Activated CD8-positive, alpha-beta T cell treated with anti-CD3 and anti-CD28 coated beads, Interleukin-2, amount 10 ng/mL, durations not matched to agents 7 days and 5 days (primary cell): ENCODE data around the gene SPDYE6. TPM values are rescaled to one million over a fixed set of nuclear protein-coding genes. Genes with fewer than 3 reads are reported as not detected.
"Not testable (repeated sequence)": the region's sequence is repeated elsewhere in the genome, so short reads cannot be mapped to it uniquely, and the experiment has no call there.

Source experiments
- ATAC-seq: fragments of 150-1000 bp; cut with Tn5 transposase; one replicate; pipeline ENCODE4 v1.10.0; 2021; ENCODE audit warnings: moderate library complexity
- CTCF ChIA-PET: fragments of 350-600 bp; sonication (Branson Sonifier 250); formaldehyde crosslinking; loops from one replicate; lab custom pipeline; 2021; ENCODE audit warnings: antibody characterized with exemption; lab: Charles Lee
- POLR2A ChIA-PET: fragments of 350-600 bp; sonication (Branson Sonifier 250); formaldehyde crosslinking; loops from one replicate; lab custom pipeline; 2021; ENCODE audit warnings: antibody characterized with exemption; lab: Charles Lee
- DNase-seq: peaks from one replicate; pipeline ENCODE4 v3.0.0-alpha.2; 2020
- H3K27ac Mint-ChIP-seq: one replicate; pipeline ENCODE4 v1.8.0; 2021; ENCODE audit warnings: mild to moderate bottlenecking, mixed read lengths
- H3K27me3 Mint-ChIP-seq: one replicate; pipeline ENCODE4 v1.8.0; 2021; ENCODE audit warnings: low read depth, mixed read lengths
- H3K36me3 Mint-ChIP-seq: one replicate; pipeline ENCODE4 v1.8.0; 2021; ENCODE audit warnings: low read depth, mixed read lengths
- H3K4me1 Mint-ChIP-seq: one replicate; pipeline ENCODE4 v1.8.0; 2021; ENCODE audit warnings: low read depth, mixed read lengths
- H3K4me3 Mint-ChIP-seq: one replicate; pipeline ENCODE4 v1.8.0; 2021; ENCODE audit warnings: mild to moderate bottlenecking, mixed read lengths
- H3K9me3 Mint-ChIP-seq: one replicate; pipeline ENCODE4 v1.8.0; 2022; ENCODE audit warnings: mixed read lengths; ENCODE audit not compliant: insufficient read depth
- total RNA-seq, 2 experiments: library from RNA; stranded (reverse); gene quantifications; one replicate each; pipeline ENCODE4 v1.2.3, GENCODE V29; 2021

The SPDYE6 gene, protein sequence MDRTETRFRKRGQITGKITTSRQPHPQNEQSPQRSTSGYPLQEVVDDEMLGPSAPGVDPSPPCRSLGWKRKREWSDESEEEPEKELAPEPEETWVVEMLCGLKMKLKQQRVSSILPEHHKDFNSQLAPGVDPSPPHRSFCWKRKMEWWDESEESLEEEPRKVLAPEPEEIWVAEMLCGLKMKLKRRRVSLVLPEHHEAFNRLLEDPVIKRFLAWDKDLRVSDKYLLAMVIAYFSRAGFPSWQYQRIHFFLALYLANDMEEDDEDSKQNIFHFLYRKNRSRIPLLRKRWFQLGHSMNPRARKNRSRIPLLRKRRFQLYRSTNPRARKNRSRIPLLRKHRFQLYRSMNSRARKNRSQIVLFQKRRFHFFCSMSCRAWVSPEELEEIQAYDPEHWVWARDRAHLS
- not detected for total RNA-seq

DNA sequence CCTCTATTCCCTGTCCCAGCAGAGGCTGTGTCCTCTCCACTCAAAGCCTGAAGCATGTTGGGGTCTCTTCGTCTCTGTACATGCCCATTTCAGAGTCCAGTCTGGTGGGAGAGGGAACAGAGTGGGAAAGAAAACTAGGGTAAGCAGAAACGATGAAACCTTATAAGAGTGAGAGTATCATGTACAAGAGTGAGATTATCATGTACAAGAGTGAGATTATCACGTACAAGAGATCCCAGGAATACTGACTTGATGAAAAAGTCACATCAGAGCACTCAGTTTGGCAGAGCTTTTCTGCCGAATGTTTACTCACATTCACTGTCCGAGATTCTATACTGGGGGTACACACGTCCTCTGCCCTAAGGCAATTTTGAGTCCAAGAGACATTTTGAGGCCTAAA, at the start of gene SPDYE6:
TSS of gene SPDYE6 (minus strand) at position 101 of the 400 bp plus-strand sequence. CDS start 421 bp downstream, outside the sequence.
- ATAC-seq, H3K36me3 Mint-ChIP-seq, H3K27ac Mint-ChIP-seq, H3K9me3 Mint-ChIP-seq, H3K4me1 Mint-ChIP-seq, DNase-seq, POLR2A ChIA-PET, H3K27me3 Mint-ChIP-seq, H3K4me3 Mint-ChIP-seq, CTCF ChIA-PET: not testable (repeated sequence)

DNA sequence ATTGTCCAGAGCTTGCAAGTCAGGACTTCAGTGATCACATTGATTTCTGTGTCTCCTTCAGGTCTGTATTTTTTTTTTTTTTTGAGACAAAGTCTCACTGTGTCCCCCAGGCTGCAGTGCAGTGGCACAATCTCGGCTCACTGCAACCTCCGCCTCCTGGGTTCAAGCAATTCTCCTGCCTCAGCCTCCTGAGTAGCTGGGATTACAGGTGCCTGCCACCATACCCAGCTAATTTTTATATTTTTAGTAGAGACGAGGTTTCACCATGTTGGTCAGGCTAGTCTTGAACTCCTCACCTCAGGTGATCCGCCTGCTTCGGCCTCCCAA, 48.6 kb upstream of the SPDYE6 start:
- ChIA-PET POLR2A (interaction anchor here (0.9 to 2.6 kb wide), 2 partner anchors 21 to 60 kb away, joined by 4 to 13 read pairs; partner anchors contain the start of genes ALKBH4 and LRWD1), CTCF (interaction anchor here (1.0 to 3.5 kb wide), 19 partner anchors 8 to 66 kb away, joined by 3 to 33 read pairs (median 5); partner anchors contain the start of genes ALKBH4, ORAI2 and PRKRIP1)
- not testable (repeated sequence) for DNase-seq, H3K4me3 Mint-ChIP-seq, H3K27ac Mint-ChIP-seq, H3K9me3 Mint-ChIP-seq, H3K27me3 Mint-ChIP-seq, ATAC-seq
- H3K36me3 Mint-ChIP-seq, result peaks cover 66% of the 10 kb centered on the region
- peaks cover 14% of the 10 kb centered on the region for H3K4me1 Mint-ChIP-seq

DNA sequence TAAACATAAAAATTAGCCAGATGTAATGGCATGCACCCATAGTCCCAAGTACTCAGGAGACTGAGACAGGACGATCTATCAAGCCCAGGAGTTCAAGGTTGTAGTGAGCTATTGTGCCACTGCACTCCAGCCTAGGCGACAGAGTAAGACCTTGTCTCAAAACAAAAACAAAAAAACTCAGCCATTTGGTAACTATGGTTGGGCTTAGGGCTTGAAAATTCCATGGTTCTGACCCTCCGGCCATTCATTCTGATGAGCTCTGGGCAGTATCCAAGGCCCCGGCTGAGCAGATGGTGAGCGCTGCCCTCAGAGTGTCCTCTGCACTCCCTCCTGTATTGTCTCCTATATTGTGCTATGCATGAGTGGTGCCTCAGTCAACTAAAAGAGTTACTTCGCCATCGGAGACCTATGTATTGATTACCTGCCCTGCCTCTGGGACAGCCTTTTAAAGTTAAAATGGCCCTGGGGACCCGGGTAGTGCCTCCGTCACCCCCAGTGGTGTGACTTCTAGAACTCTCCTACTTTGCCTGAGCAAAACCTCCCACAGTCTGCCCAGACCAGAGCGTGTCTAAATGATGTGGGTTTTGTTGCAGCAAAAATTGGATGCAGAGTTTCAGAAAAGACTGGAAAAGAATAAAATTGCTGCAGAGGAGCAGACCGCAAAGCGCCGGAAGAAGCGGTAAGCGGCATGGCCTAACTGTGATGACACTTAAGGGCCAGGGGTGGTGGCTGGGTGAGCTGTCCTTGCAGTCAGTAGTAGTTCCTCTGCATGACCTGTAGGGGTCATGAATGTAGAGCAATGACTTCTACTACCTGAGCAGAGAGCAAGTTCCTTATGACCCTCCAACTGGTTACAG, 48.0 kb upstream of the SPDYE6 start:
- H3K4me1 Mint-ChIP-seq, result peaks cover 14% of the 10 kb centered on the region
- DNase-seq (peak; percentile 63), ATAC-seq (peak; percentile 95)
- no peak overlapping the region for H3K4me3 Mint-ChIP-seq
- CTCF ChIA-PET, result interaction anchor here (1.0 to 3.5 kb wide), 18 partner anchors 8 to 63 kb away, joined by 3 to 33 read pairs (median 5); partner anchors contain the start of genes ALKBH4, ORAI2 and PRKRIP1
- no peaks in the 10 kb centered on the region for H3K9me3 Mint-ChIP-seq
- no peak overlapping the region for H3K27ac Mint-ChIP-seq
- no peaks in the 10 kb centered on the region for H3K27me3 Mint-ChIP-seq
- peaks cover 64% of the 10 kb centered on the region for H3K36me3 Mint-ChIP-seq
- POLR2A ChIA-PET, result interaction anchor here (0.6 to 2.6 kb wide), 3 partner anchors 22 to 61 kb away, joined by 4 to 13 read pairs (median 7); partner anchors contain the start of genes ALKBH4 and LRWD1

DNA sequence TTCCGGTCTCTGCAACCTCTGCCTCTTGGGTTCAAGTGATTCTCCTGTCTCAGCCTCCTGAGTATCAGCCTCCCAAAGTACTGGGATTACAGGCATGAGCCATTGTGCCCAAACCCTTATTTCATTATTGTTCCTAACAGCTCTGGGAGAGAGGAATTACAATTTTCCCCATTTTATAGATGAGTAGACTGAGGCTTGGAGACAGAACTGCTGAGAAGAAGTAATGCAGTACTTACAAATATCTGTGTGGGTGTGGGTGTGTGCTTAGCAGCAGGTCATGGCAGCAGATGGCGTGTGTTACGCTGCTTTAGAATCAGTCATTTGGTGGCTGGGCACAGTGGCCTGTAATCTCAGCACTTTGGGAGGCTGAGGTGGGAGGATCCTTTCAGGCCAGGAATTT, 47.3 kb upstream of the SPDYE6 start:
- no peaks in the 10 kb centered on the region for H3K9me3 Mint-ChIP-seq
- H3K27me3 Mint-ChIP-seq, result no peaks in the 10 kb centered on the region
- no peak overlapping the region for H3K4me3 Mint-ChIP-seq
- H3K36me3 Mint-ChIP-seq, result peaks cover 62% of the 10 kb centered on the region
- ATAC-seq (no peak), DNase-seq (no peak)
- CTCF ChIA-PET, result interaction anchor here (1.0 to 3.5 kb wide), 6 partner anchors 10 to 51 kb away, joined by 4 to 33 read pairs (median 5); partner anchors contain the start of gene ORAI2
- POLR2A ChIA-PET, result interaction anchor here (0.6 kb wide), 1 partner anchor 23 kb away, joined by 7 read pairs; no protein-coding TSS in a partner anchor
- H3K4me1 Mint-ChIP-seq, result peaks cover 14% of the 10 kb centered on the region
- H3K27ac Mint-ChIP-seq, result no peak overlapping the region

DNA sequence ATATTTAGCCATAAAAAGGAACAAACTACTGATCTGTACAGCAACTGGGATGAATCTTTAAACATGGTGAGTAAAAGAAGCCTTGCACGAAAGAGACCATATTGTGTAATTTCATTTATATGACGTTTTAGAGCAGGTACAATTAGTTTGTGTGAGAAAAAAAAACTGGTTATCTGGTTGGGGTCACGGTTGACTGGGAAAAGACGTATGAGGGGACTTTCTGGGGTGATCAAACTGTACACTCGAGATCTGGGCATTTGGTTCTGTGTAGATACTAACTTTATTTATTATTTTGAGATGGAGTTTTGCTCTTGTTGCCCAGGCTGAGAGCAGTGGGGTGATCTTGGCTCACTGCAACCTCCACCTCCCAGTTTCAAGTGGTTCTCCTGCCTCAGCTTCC, 44.1 kb upstream of the SPDYE6 start:
- Mint-ChIP-seq H3K4me3 (no peak overlapping the region), H3K9me3 (no peaks in the 10 kb centered on the region), H3K36me3 (peaks cover 50% of the 10 kb centered on the region), H3K4me1 (peaks cover 24% of the 10 kb centered on the region), H3K27me3 (no peaks in the 10 kb centered on the region), H3K27ac (no peak overlapping the region)
- ATAC-seq, result no peak
- ChIA-PET POLR2A (no interaction called here), CTCF (interaction anchor here (0.7 to 1.3 kb wide), 2 partner anchors 9 to 50 kb away, joined by 3 to 4 read pairs; no protein-coding TSS in a partner anchor)
- no peak for DNase-seq

DNA sequence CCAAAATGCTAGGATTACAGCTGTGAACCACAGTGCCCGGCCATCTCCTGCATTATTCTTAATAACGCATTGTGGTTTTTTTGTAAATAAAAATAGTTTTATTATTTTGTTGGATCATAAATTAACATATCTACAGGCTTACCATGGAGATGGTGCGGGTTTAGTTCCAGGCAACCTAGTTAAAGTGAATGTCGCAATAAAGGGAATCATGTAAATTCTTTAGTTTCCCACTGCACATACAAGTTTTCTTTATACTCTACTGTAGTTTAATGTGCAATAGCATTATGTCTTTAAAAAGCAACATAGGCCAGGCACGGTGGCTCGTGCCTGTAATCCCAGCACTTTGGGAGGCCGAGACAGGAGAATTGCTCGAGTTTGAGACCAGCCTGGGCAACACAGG, 42.3 kb upstream of the SPDYE6 start:
- H3K4me1 Mint-ChIP-seq, result peaks cover 18% of the 10 kb centered on the region
- POLR2A ChIA-PET, result no interaction called here
- no peak for DNase-seq
- CTCF ChIA-PET, result interaction anchor here (1.1 to 2.0 kb wide), 2 partner anchors 12 to 27 kb away, joined by 4 to 8 read pairs; no protein-coding TSS in a partner anchor
- H3K36me3 Mint-ChIP-seq, result peaks cover 41% of the 10 kb centered on the region
- no peaks in the 10 kb centered on the region for H3K9me3 Mint-ChIP-seq
- no peak overlapping the region for H3K27ac Mint-ChIP-seq
- no peak overlapping the region for H3K4me3 Mint-ChIP-seq
- no peaks in the 10 kb centered on the region for H3K27me3 Mint-ChIP-seq
- ATAC-seq, result no peak

DNA sequence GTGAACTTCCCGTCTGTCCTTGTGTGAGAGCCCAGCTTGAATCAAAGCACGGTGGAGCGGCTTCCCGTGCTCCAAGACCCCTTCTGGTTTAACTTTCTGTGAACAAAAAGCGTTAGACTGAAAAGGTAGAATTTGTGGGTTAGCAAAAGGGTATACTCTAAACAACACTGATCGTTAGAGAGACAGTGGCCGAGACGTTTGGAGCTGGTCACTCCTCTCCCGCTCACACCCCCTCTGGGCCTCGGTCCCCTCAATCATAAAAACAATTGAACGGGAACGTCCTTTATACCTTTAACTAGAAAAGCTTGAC, 40.4 kb upstream of the SPDYE6 start:
- H3K9me3 Mint-ChIP-seq, result no peaks in the 10 kb centered on the region
- no peaks in the 10 kb centered on the region for H3K27me3 Mint-ChIP-seq
- H3K4me1 Mint-ChIP-seq, result peaks cover 18% of the 10 kb centered on the region
- peaks cover 37% of the 10 kb centered on the region for H3K36me3 Mint-ChIP-seq
- ATAC-seq, result no peak
- H3K27ac Mint-ChIP-seq, result peak overlapping the region; percentile 92
- POLR2A ChIA-PET, result interaction anchor here (0.6 to 1.8 kb wide), 5 partner anchors 14 to 118 kb away, joined by 3 to 7 read pairs (median 5); no protein-coding TSS in a partner anchor
- CTCF ChIA-PET, result interaction anchor here (1.3 to 2.5 kb wide), 5 partner anchors 8 to 71 kb away, joined by 4 to 9 read pairs (median 5); no protein-coding TSS in a partner anchor
- H3K4me3 Mint-ChIP-seq, result peak overlapping the region; percentile 97
- no peak for DNase-seq

DNA sequence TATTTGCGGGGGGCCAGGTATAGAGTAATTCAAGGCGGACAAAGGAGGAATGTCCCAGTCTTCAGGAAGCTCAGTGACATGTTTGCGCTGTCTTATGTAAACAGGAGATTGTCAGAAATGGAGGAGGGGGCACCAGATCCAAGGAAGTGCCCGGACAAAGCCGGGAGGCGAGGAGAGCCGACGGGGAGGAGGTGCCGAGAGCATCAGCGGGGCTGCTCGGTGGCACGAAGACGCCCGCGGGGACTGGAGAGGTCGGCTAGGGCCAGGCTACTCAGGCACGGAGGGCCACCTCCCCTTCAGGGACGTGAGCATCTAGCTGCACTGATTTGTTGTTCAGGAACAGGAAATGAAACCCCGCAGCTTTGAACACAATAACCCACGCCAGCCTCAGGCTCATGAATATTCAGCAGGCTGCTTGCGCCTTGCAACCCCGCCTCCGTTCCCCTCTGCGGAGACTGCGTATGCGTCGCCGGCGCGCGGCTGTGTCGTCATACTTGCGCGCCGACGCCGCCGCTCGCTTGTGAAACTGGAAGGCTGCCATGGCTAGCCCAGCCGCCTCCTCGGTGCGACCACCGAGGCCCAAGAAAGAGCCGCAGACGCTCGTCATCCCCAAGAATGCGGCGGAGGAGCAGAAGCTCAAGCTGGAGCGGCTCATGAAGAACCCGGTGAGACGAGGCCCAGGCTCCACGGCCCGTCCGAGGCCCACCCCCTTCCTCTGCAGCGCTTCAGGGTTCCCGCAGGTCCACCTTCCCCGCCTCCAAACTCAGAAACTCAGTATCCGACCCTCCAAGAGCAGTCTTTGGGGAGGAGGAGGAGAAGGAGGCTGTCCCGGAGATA, 39.8 kb upstream of the SPDYE6 start, which contains the start of gene PRKRIP1:
TSS of gene PRKRIP1 (plus strand) at position 491 of the 837 bp plus-strand sequence. CDS start at position 540, 49 bp downstream.
- peak; percentile 98 for ATAC-seq

DNA sequence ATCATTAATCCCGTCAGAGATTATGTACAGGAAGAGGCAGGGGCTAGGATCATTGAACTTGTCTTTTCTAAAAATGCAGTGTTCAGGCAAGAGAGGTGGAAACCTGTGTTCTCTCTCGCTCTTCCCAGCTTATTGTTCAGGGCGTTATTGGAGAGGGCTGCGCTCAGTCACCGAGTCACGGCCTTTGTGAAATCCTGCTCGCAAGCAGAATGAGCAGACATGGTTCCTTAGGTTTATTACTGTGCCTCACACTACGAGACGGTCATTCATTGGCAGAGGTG, 39.3 kb upstream of the SPDYE6 start:
- Mint-ChIP-seq H3K4me3 (peak overlapping the region; percentile 97), H3K27me3 (no peaks in the 10 kb centered on the region), H3K27ac (peak overlapping the region; percentile 92), H3K36me3 (peaks cover 33% of the 10 kb centered on the region), H3K4me1 (peaks cover 18% of the 10 kb centered on the region), H3K9me3 (no peaks in the 10 kb centered on the region)
- POLR2A ChIA-PET, result interaction anchor here (0.6 to 1.8 kb wide), 9 partner anchors 15 to 117 kb away, joined by 3 to 7 read pairs (median 5); no protein-coding TSS in a partner anchor
- DNase-seq (no peak), ATAC-seq (no peak)
- CTCF ChIA-PET, result interaction anchor here (1.4 to 2.5 kb wide), 3 partner anchors 9 to 20 kb away, joined by 4 to 9 read pairs (median 5); no protein-coding TSS in a partner anchor

More for the DNA sequence above, 39.8 kb upstream of the SPDYE6 start, which contains the start of gene PRKRIP1:
- Mint-ChIP-seq H3K4me1 (peaks cover 18% of the 10 kb centered on the region), H3K9me3 (no peaks in the 10 kb centered on the region), H3K27ac (peak within 1 kb of the TSS; percentile 92), H3K27me3 (no peaks in the 10 kb centered on the region), H3K4me3 (peak within 1 kb of the TSS; percentile 97), H3K36me3 (peaks cover 36% of the 10 kb centered on the region)
- POLR2A ChIA-PET, result interaction anchor here (0.6 to 1.8 kb wide), 11 partner anchors 15 to 117 kb away, joined by 3 to 7 read pairs (median 5); no protein-coding TSS in a partner anchor
- DNase-seq, result peak; percentile 95
- CTCF ChIA-PET, result interaction anchor here (1.4 to 2.5 kb wide), 4 partner anchors 9 to 20 kb away, joined by 4 to 9 read pairs (median 6); no protein-coding TSS in a partner anchor

DNA sequence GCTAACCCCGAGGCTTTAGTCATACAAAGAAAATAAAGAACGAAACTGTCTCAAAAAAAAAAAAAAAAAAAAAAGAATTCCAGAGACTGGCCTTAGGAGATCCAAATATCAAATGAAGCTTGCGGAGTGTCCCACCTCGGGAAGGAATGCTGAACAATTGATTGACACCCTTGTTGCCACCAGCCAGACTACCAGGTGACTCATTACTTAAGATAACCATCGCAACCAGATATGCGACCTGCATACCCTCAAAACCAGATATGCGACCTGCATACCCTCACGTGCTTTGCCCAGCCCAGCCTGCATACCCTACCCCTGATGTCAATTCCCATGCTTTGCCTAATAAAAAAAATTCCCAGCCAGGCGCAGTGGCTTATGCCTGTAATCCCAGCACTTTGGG, 37.2 kb upstream of the SPDYE6 start:
- ChIA-PET POLR2A (no interaction called here), CTCF (interaction anchor here (1.8 to 3.4 kb wide), 2 partner anchors 11 to 115 kb away, joined by 5 to 20 read pairs; no protein-coding TSS in a partner anchor)
- Mint-ChIP-seq H3K4me1 (peaks cover 18% of the 10 kb centered on the region), H3K9me3 (no peaks in the 10 kb centered on the region), H3K36me3 (peaks cover 21% of the 10 kb centered on the region), H3K4me3 (no peak overlapping the region), H3K27me3 (no peaks in the 10 kb centered on the region), H3K27ac (no peak overlapping the region)
- ATAC-seq (no peak), DNase-seq (no peak)
